Non-pigmented ciliary epithelial cell (primary cell): ENCODE data around the gene PDIA5.
"Not testable (repeated sequence)": the region's sequence is repeated elsewhere in the genome, so short reads cannot be mapped to it uniquely, and the experiment has no call there.

ENCODE experiments used
- DNase-seq: peaks from one replicate; pipeline ENCODE4 v3.0.0-alpha.2; 2010; ENCODE audit warnings: low read depth

Gene PDIA5

GRCh38 chr3:123150449-123151215 lies 83.8 kb downstream of the PDIA5 start:
- DNase-seq, result no peak

- no peak for DNase-seq
Observed at GRCh38 chr3:123151251-123151705, 84.5 kb downstream of the PDIA5 start.

GRCh38 chr3:123151853-123152420 lies 85.1 kb downstream of the PDIA5 start:
- DNase-seq, result not testable (repeated sequence)

- no peak for DNase-seq
Observed at GRCh38 chr3:123152687-123153086, 85.9 kb downstream of the PDIA5 start.

- DNase-seq, result no peak
Observed at GRCh38 chr3:123153125-123154019, 86.5 kb downstream of the PDIA5 start.

- DNase-seq, result no peak
Observed at GRCh38 chr3:123154020-123154985, 87.5 kb downstream of the PDIA5 start.

- DNase-seq, result no peak
Observed at GRCh38 chr3:123155471-123156011, 88.7 kb downstream of the PDIA5 start.

- no peak for DNase-seq
Observed at GRCh38 chr3:123156276-123156995, 89.6 kb downstream of the PDIA5 start.

GRCh38 chr3:123157209-123157597 lies 90.4 kb downstream of the PDIA5 start:
- no peak for DNase-seq

GRCh38 chr3:123157598-123158287 lies 90.9 kb downstream of the PDIA5 start:
- no peak for DNase-seq

GRCh38 chr3:123158330-123158729 lies 91.5 kb downstream of the PDIA5 start:
- no peak for DNase-seq

GRCh38 chr3:123158899-123159390 lies 92.1 kb downstream of the PDIA5 start:
- no peak for DNase-seq

GRCh38 chr3:123159926-123160635 lies 93.3 kb downstream of the PDIA5 start:
- peak; percentile 13 for DNase-seq

- no peak for DNase-seq
Observed at GRCh38 chr3:123161167-123161566, 94.3 kb downstream of the PDIA5 start.

- no peak for DNase-seq
Observed at GRCh38 chr3:123163141-123163540, 96.3 kb downstream of the PDIA5 start.

- no peak for DNase-seq
Observed at GRCh38 chr3:123165163-123165562, 98.3 kb downstream of the PDIA5 start.

GRCh38 chr3:123167686-123168085 lies 100.9 kb downstream of the PDIA5 start:
- DNase-seq, result no peak

- DNase-seq, result no peak
Observed at GRCh38 chr3:123168122-123168521, 101.3 kb downstream of the PDIA5 start.

- no peak for DNase-seq
Observed at GRCh38 chr3:123168605-123169004, 101.8 kb downstream of the PDIA5 start.
